Liver (tissue), 9 donors: ENCODE data around the gene MAB21L4. TPM values are rescaled to one million over a fixed set of nuclear protein-coding genes. Genes with fewer than 3 reads are reported as not detected.

Source experiments
- DNase-seq: peaks from one replicate; pipeline ENCODE4 v3.0.0-alpha.2; 2017; ENCODE audit warnings: low spot score
- H3K27ac ChIP-seq, 2 donors: one replicate each; pipeline ENCODE4 v1.7.0; 2013; ENCODE audit warnings: inconsistent platforms in 2 of 2, low read length in 2 of 2, control low read depth in 1 of 2, low read depth in 1 of 2, mild to moderate bottlenecking in 1 of 2
- H3K27me3 ChIP-seq, 4 donors: one replicate each; pipeline versions ENCODE4 v1.6.1 to v1.7.0; 2013; ENCODE audit warnings: low read length in 3 of 4, inconsistent platforms in 1 of 4, mild to moderate bottlenecking in 1 of 4, moderate library complexity in 1 of 4; ENCODE audit not compliant: control insufficient read depth in 4 of 4, insufficient read depth in 4 of 4
- H3K36me3 ChIP-seq, 4 donors: one replicate each; pipeline versions ENCODE4 v1.6.1 to v1.7.0; 2013; ENCODE audit warnings: low read length in 3 of 4, mild to moderate bottlenecking in 3 of 4, low read depth in 1 of 4, moderate library complexity in 1 of 4; ENCODE audit not compliant: control insufficient read depth in 4 of 4, insufficient read depth in 3 of 4
- H3K4me1 ChIP-seq, 4 donors: one replicate each; pipeline versions ENCODE4 v1.6.1 to v1.7.0; 2013; ENCODE audit warnings: low read length in 3 of 4, mild to moderate bottlenecking in 3 of 4, moderate library complexity in 1 of 4; ENCODE audit not compliant: control insufficient read depth in 4 of 4, insufficient read depth in 4 of 4
- H3K4me3 ChIP-seq, 3 donors: one replicate each; pipeline versions ENCODE4 v1.6.1 to v1.7.0; 2013; ENCODE audit warnings: low read length in 3 of 3, control low read depth in 1 of 3, low read depth in 1 of 3, mild to moderate bottlenecking in 1 of 3
- H3K9ac ChIP-seq, 2 donors: one replicate each; pipeline ENCODE4 v1.7.0; 2013; ENCODE audit warnings: low read length in 2 of 2, mild to moderate bottlenecking in 2 of 2, moderate library complexity in 2 of 2, control low read depth in 1 of 2, low read depth in 1 of 2
- H3K9me3 ChIP-seq, 4 donors: one replicate each; pipeline versions ENCODE4 v1.6.1 to v1.7.0; 2013; ENCODE audit warnings: low read length in 3 of 4; ENCODE audit not compliant: control insufficient read depth in 4 of 4
- EGR1 ChIP-seq, 2 donors: IDR thresholded peaks; 2 replicates each; pipeline ENCODE4 v1.6.1; 2016 to 2018; ENCODE audit warnings: antibody characterized with exemption in 2 of 2, low read depth in 2 of 2
- FOXA2 ChIP-seq: IDR thresholded peaks from 2 replicates; pipeline ENCODE4 v1.6.1; 2016; ENCODE audit warnings: antibody characterized with exemption
- HNF4A ChIP-seq, 2 donors: conservative IDR thresholded peaks; 2 replicates each; pipeline ENCODE4 v1.6.1; 2016; ENCODE audit warnings: antibody characterized with exemption in 2 of 2, mild to moderate bottlenecking in 2 of 2
- HNF4G ChIP-seq: IDR thresholded peaks from 2 replicates; pipeline ENCODE4 v1.6.1; 2016; ENCODE audit warnings: antibody characterized with exemption
- JUND ChIP-seq, 2 donors: IDR thresholded peaks; 2 replicates each; pipeline ENCODE4 v1.6.1; 2016; ENCODE audit warnings: antibody characterized with exemption in 2 of 2
- NR2F2 ChIP-seq: IDR thresholded peaks from 2 replicates; pipeline ENCODE4 v1.6.1; 2016; ENCODE audit warnings: antibody characterized with exemption
- RAD21 ChIP-seq, 2 donors: IDR thresholded peaks; 2 replicates each; pipeline ENCODE4 v1.6.1; 2016; ENCODE audit warnings: antibody characterized with exemption in 2 of 2, mild to moderate bottlenecking in 2 of 2
- RXRA ChIP-seq, 2 donors: IDR thresholded peaks; 2 replicates each; pipeline ENCODE4 v1.6.1; 2017 to 2018; ENCODE audit warnings: antibody characterized with exemption in 2 of 2, mild to moderate bottlenecking in 1 of 2
- SP1 ChIP-seq: IDR thresholded peaks from 2 replicates; pipeline ENCODE4 v1.6.1; 2018; ENCODE audit warnings: antibody characterized with exemption, mild to moderate bottlenecking
- YY1 ChIP-seq: IDR thresholded peaks from 2 replicates; pipeline ENCODE4 v1.6.1; 2016; ENCODE audit warnings: antibody characterized with exemption, mild to moderate bottlenecking
- WGBS: extraction: QIAGEN DNeasy Blood & Tissue Kit; methylation state at CpG from one replicate; pipeline ENCODE4 v1.1.7; 2013; 5-methylcytosine and 5-hydroxymethylcytosine counted together
- polyA plus RNA-seq, 2 donors: library from polyadenylated mRNA; stranded (reverse) in 1 of 2; unstranded in 1 of 2; fragments of 200-250 nt in 1 of 2; fragments of >200 nt in 1 of 2; fragmentation: Nextera tagmentation in 1 of 2; extraction: Ambion mirVana in 1 of 2; gene quantifications; one replicate each; pipeline versions ENCODE4 v1.2.1 to v1.2.3, GENCODE V29; 2013 to 2015
- total RNA-seq, 2 donors: library from RNA; depleted of rRNA; stranded (reverse); fragments of >200 nt; gene quantifications; one replicate each; pipeline ENCODE4 v1.2.3, GENCODE V29; 2014
- TF ChIP-seq, protein P1 (sequence below): fragments of 150-350 bp; IDR thresholded peaks from 2 replicates; pipeline ENCODE4 v1.5.1; 2017; ENCODE audit warnings: improper control_type of control experiment, low read depth, low read length; ENCODE audit not compliant: missing input control
- TF ChIP-seq, protein P2 (sequence below): IDR thresholded peaks from 2 replicates; pipeline ENCODE4 v1.6.1; 2016; ENCODE audit warnings: antibody characterized with exemption
- donor health status: healthy.
- donor health status: healthy.
- donor health status: healthy.
- donor health status: healthy.
- donor health status: healthy.

MAB21L4 gene
- total and polyA plus RNA-seq, 4 donors, result 0.59 to 8.8 (median 1.1) TPM

DNA sequence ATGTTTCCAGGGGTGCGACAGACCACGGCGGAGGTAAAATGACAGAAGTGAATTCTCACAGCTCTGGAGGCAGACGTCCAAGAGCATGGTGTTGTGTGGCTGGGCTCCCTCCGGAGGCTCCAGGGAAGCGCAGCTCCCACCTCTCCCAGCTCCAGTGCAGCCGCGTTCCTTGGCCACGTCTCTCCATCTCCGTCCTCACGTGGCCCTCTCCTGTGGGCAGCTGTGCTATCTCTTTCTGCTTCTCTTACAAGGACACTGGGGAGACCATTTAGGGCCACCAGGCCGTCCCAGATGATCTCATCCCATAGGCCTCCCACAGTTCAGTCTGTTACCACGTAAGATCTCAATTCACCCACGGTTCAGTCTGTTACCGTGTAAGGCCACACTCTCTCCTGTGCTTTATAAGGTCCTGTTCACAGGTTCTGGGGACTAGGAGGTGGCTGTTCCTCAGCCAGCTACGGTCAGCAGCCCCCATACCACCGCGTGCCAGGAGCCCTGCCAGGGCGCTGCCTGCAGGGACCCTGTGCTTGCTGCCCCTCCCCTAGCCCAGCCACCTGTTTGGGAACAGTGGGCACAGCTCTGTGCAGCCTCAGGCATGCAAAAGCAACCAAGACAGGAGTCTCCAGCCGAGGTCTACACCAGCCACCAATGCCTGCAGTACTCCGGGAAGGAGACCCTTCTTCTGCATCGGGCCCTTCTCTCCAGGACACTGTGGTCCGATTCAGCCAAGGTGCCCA is 2.9 kb upstream of the MAB21L4 start:
- no peak for TF ChIP-seq HNF4G
- TF ChIP-seq FOXA2, result no peak
- TF ChIP-seq EGR1 (IDR thresholded peaks at IDR 0.05; ENCODE audit: low read depth in 2 of 2), result no peak
- TF ChIP-seq, protein P1, sequence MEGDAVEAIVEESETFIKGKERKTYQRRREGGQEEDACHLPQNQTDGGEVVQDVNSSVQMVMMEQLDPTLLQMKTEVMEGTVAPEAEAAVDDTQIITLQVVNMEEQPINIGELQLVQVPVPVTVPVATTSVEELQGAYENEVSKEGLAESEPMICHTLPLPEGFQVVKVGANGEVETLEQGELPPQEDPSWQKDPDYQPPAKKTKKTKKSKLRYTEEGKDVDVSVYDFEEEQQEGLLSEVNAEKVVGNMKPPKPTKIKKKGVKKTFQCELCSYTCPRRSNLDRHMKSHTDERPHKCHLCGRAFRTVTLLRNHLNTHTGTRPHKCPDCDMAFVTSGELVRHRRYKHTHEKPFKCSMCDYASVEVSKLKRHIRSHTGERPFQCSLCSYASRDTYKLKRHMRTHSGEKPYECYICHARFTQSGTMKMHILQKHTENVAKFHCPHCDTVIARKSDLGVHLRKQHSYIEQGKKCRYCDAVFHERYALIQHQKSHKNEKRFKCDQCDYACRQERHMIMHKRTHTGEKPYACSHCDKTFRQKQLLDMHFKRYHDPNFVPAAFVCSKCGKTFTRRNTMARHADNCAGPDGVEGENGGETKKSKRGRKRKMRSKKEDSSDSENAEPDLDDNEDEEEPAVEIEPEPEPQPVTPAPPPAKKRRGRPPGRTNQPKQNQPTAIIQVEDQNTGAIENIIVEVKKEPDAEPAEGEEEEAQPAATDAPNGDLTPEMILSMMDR, result no peak
- TF ChIP-seq, protein P2, sequence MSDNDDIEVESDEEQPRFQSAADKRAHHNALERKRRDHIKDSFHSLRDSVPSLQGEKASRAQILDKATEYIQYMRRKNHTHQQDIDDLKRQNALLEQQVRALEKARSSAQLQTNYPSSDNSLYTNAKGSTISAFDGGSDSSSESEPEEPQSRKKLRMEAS, result no peak
- TF ChIP-seq RXRA (IDR thresholded peaks at IDR 0.05), result no peak
- no peak for TF ChIP-seq JUND (IDR thresholded peaks at IDR 0.05)
- TF ChIP-seq NR2F2, result no peak
- TF ChIP-seq RAD21 (IDR thresholded peaks at IDR 0.05), result no peak
- TF ChIP-seq YY1, result no peak
- peaks cover 8 to 26% (median 19%) of the 10 kb centered on the region in 4 donors for H3K4me1 ChIP-seq
- WGBS, result 83% methylated on average over 23 of the region's 23 CpGs
- H3K27me3 ChIP-seq, result no peaks in the 10 kb centered on the region
- no peak overlapping the region for H3K27ac ChIP-seq
- no peak overlapping the region for H3K4me3 ChIP-seq
- H3K9ac ChIP-seq, result no peak overlapping the region
- H3K9me3 ChIP-seq, result peaks cover 0 to 3% (median 0%) of the 10 kb centered on the region in 4 donors
- H3K36me3 ChIP-seq, result no peaks in the 10 kb centered on the region
- no peak for DNase-seq

DNA sequence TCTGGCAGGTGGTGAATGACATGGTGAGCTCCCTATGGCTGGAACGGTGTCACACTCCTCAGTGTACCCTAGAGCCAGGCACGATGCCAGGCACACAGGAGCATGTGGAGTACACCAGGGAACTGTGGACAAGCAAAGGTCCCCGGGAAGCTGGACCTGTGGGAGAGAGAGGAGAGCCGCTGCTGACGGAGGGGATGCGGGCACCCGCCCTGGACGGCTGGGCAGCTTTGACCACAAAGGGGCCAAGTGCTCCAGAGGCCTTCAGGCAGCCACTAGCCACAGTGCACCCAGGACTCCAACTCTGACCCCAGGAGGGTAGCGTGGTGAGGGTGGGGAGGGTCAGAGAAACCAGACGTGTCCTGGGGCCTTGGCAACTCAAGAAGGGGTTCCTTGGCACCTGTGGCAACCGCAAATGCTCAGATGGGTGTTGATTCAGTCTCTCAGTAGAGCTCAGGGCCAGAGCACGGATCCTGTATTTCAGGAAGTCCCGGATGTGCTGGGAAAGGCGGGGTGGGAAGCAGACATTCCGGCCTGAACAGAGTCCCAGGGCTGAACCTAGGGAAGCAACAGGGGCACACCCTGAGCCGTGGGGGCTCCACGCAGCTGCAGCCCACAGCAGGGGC is 2.3 kb upstream of the MAB21L4 start:
- DNase-seq, result no peak
- TF ChIP-seq HNF4A (conservative IDR thresholded peaks at IDR 0.05), result peak in 1 of 2 donors; percentile 49
- peak; percentile 21 for TF ChIP-seq NR2F2
- no peak for TF ChIP-seq JUND (IDR thresholded peaks at IDR 0.05)
- H3K4me3 ChIP-seq, result no peak overlapping the region
- H3K9ac ChIP-seq, result no peak overlapping the region
- peaks cover 8 to 27% (median 19%) of the 10 kb centered on the region in 4 donors for H3K4me1 ChIP-seq
- peaks cover 0 to 3% (median 0%) of the 10 kb centered on the region in 4 donors for H3K9me3 ChIP-seq
- WGBS, result 63% methylated on average over 17 of the region's 17 CpGs
- H3K27ac ChIP-seq, result no peak overlapping the region
- H3K27me3 ChIP-seq, result no peaks in the 10 kb centered on the region
- H3K36me3 ChIP-seq, result no peaks in the 10 kb centered on the region

DNA sequence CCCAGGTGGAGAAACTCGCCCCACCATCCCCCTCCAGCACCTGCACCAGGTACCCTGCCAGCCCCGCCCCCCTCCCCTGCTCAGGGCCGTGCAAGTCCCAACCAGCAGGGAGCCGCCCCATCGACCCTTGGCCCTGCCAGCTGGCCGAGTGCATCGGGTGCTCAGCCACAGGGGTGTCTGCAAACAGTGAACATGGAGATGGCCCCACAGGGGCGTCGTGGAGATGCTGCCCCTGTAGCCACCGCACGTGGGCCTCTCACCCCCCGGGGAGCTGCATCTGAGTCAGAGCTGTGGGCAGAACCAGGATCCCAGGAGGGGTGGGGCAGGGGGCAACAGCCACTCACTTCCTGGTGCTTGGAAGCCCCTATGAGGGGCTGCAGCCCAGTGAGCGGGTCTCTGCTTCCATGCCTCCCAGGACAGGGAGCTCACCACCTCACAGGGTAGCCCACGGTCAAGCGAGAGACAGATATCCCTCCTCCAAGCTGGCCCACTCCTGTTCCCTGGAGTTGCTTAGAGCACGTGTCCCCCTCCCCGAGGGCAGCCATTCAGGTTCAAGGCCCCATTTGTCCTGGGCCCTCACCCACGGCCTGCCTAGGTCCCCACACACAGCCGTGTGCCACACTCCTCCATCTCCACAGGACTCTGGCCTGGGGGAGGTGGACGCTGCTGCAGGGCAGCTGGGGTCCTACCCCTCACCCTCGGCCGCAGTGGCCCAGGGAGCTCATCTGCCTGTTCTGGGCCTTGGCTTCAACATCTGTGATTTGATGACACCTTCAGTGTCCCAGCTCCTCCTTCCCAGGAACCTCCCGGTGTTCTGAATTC is 1.1 kb upstream of the MAB21L4 start:
- TF ChIP-seq RXRA (IDR thresholded peaks at IDR 0.05), result peak; percentile 54 to 62
- TF ChIP-seq HNF4A (conservative IDR thresholded peaks at IDR 0.05), result peak; percentile 63 to 66
- no peak for TF ChIP-seq HNF4G
- peak in 1 of 2 donors; percentile 47 for TF ChIP-seq RAD21 (IDR thresholded peaks at IDR 0.05)
- TF ChIP-seq SP1, result peak; percentile 67
- TF ChIP-seq EGR1 (IDR thresholded peaks at IDR 0.05; ENCODE audit: low read depth in 2 of 2), result no peak
- DNase-seq, result peak; percentile 74
- peaks cover 0 to 3% (median 0%) of the 10 kb centered on the region in 4 donors for H3K9me3 ChIP-seq
- peaks cover 8 to 29% (median 19%) of the 10 kb centered on the region in 4 donors for H3K4me1 ChIP-seq
- no peak overlapping the region for H3K9ac ChIP-seq
- no peaks in the 10 kb centered on the region for H3K36me3 ChIP-seq
- H3K27ac ChIP-seq, result no peak overlapping the region
- WGBS, result 57% methylated on average over 23 of the region's 23 CpGs
- H3K27me3 ChIP-seq, result no peaks in the 10 kb centered on the region
- H3K4me3 ChIP-seq, result no peak overlapping the region
